HG02852 (cell line): ENCODE data around the gene GFAP.

Experiments used
- ATAC-seq: cut with Tn5 transposase; IDR thresholded peaks from one replicate; pipeline ENCODE4 v1.9.1; 2021; ENCODE audit warnings: mild to moderate bottlenecking, moderate library complexity; ENCODE audit not compliant: unreplicated experiment

Gene GFAP

GRCh38 chr17:44915862-44916780, 821 bp upstream of the GFAP start:
- ATAC-seq: no peak

DNA sequence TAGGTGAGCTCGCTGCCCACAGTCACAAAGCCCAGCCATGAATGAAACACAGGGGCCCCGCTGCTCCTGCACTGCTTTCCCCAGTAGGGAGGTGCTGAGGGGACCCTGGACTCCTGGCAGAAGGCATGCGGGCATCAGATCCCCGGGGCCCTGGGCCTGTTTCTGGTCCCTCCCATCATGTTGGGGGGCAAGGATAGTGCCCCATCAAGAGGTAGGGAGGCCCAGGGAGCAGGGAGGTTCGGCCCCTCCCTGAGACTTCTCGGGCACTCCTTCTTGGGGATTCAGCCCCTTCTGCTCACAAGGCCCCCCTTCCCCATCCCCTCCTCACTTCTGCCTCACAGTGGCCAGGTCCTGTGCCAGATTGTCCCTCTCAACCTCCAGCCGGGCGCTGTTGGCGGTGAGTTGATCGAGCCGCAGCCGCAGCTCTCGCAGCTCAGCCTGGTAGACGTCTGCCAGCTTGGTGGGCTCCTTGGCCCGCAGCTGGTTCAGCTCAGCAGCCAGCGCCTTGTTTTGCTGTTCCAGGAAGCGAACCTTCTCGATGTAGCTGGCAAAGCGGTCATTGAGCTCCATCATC, 515 bp downstream of the GFAP start:
- ATAC-seq: no peak

GRCh38 chr17:44914148-44914547, 1.2 kb downstream of the GFAP start:
- no peak for ATAC-seq

GRCh38 chr17:44913676-44914075, 1.6 kb downstream of the GFAP start:
- no peak for ATAC-seq

DNA sequence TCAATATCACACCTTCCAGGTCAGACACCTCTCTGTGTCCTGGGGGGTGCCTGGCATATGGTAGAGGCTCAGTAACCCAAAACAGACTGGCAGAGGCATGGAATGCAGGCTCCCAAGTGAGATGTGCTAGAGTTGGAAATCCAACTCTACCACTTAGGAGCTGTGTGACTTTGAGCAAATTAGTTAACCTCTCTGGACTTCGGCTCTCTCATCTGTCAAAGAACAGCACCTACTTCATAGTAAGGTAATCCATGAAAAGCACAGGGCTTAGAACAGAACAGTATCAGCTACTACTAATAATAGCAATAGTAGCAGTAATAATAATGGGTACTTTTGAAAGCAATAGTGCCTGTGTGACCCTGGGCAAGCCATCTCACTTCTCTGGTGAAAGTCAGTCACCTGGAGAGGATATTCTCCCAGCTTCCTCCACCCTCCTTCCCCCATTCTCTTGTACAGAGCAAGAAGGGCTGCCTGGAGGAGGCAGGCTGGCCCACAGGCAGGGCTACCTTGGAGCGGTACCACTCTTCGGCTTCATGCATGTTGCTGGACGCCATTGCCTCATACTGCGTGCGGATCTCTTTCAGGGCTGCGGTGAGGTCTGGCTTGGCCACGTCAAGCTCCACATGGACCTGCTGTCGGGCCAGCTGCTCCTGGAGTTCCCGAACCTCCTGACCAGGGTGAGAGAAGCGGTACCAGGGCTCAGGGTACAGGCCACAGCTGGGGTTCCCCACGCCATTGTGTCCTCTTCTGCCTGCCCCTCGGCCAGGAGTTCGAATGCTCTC, 2.3 kb downstream of the GFAP start:
- ATAC-seq: no peak

DNA sequence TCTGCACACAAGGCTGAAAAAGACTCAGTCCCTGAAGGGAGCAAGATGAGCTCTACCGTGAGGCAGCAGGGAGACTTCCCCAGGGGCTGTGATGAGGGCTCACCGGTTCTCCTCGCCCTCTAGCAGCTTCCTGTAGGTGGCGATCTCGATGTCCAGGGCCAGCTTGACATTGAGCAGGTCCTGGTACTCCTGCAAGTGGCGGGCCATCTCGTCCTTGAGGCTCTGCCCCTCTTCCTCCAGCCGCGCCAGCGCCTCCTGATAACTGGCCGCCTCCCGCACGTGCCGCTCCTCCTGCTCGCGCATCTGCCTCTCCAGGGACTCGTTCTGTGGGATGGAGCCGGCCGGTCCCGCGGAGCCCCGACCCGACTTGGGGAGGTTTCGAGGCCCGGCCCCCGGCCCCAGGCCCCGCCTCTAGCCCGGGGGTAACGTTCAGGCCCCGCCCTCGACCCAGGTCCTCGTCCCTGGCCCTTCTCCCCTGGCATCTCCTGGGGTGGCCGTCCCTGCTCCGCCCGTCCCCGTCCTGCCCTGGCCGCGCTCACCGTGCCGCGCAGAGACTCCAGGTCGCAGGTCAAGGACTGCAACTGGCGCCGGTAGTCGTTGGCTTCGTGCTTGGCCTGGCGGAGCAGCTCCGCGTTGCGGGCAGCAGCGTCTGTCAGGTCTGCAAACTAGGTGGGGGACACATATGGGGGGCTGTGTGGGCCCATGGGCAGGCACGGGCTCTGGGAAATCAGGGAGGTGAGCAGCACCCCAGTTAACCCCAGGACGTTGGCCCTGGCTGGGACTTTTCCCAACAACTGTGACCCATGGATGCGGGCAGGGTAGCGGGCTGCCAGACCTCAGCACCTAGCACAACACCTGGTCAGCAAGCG, 3.9 kb downstream of the GFAP start:
- ATAC-seq: no peak

DNA sequence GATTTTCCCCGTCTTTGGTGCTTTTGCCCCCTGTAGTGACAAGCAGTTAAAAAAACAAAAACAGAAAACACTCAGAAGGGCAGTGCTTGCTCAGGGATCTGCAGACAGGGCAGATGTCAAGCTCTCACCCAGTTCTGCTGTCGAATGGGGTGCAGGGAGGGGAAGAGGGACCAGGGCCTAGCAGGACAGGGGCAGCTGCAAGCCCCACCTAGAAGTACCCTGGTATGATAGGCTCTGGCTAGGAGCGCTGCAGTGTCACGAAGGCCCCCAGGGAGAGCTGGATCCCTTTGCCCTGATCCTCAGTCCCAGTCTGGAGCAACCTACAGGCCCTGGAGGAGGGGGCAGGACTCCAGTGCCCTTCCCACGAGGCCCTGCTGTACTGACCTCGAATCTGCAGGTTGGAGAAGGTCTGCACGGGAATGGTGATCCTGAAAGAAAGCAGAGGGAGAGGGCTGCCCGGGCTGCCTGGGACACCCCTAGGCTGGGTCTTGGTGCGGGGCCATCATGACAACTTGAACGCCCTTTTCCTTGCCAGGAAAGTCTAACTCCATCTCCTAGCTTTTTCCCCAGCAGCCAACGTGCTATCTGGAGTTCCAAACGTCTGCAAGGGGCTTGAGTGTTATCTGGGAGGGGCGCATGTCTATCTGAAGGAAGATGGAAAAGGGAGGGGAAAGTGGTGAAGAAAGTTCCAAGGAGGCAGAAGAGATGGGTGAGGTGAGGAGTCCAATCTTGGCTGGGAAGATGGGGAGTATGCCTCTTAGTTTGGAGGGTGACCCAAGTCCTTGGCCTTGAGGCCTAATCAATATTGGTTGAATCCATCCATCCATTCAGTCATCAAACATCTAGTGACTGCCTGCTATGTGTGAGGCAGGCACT, 4.8 kb downstream of the GFAP start:
- no peak for ATAC-seq

- no peak for ATAC-seq
Measured at GRCh38 chr17:44909681-44910144, 5.6 kb downstream of the GFAP start.

DNA sequence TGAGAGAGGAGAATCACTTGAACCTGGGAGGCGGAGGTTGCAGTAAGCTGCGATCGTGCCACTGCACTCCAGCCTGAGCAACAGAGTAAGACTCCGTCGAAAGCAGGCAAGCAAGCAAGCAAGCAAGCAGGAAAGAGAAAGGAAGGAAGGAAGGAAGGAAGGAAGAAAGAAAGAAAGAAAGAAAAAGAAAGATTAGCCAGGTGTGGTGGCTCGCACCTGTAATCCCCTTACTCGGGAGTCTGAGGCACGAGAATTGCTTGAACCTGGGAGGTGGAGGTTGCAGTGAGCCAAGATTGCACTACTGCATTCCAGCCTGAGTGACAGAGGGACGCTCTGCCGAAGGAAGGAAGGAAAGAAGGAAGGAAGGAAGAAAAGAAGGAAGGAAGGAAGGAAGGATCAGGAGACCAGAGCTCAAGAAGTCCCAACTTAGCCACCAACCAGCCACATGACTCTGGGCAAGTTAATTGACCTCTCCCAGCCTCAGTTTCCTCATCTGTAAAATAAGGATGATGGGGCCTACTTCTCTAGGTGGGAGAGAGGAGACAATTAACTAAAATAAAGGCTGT, 6.5 kb downstream of the GFAP start:
- no peak for ATAC-seq

- ATAC-seq: no peak
Measured at GRCh38 chr17:44907729-44908470, 7.4 kb downstream of the GFAP start.

DNA sequence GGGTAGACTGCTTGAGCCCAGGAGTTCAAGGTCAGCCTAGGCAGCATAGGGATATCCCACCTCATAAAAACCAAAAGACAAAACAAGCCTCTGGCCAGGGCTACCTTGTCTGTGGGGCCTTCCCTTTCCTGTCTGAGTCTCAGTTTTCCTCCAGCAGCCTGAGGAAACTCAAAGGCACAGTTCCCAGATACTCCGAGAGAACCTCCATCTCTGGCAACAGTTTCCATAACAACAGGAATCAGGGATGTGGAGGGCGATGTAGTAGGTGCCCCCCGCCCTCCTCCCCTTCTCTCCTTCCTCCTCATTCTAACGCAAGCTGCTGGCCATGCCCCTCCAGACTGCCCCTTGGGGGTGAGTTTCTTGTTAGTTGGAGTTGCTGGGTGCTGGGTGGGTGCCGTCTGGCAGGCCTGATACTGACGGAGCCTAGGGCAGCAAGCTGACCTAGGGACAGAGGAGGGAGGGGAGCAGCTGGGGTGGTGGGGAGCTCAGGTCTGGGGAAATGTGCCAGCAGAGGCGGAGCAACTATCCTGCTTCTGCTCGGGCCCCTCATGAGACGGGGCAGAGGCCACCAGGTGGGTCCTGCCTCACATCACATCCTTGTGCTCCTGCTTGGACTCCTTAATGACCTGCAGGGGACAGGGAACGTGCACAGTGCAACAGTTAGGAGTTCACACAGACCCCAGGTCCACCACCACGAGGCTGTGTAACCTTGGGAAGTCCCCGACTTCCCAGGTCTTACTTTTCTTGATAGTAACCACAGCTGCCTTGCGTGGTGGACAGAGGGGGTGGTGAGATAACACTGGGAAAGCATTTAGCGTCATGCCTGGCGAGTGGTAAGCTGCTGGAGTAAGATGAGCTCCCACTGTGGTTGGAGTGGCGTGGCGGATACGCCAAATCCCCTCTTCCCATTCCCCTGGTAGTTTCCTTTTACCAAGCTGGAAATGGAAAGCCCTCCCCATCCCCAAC, 8.3 kb downstream of the GFAP start:
- ATAC-seq: no peak

DNA sequence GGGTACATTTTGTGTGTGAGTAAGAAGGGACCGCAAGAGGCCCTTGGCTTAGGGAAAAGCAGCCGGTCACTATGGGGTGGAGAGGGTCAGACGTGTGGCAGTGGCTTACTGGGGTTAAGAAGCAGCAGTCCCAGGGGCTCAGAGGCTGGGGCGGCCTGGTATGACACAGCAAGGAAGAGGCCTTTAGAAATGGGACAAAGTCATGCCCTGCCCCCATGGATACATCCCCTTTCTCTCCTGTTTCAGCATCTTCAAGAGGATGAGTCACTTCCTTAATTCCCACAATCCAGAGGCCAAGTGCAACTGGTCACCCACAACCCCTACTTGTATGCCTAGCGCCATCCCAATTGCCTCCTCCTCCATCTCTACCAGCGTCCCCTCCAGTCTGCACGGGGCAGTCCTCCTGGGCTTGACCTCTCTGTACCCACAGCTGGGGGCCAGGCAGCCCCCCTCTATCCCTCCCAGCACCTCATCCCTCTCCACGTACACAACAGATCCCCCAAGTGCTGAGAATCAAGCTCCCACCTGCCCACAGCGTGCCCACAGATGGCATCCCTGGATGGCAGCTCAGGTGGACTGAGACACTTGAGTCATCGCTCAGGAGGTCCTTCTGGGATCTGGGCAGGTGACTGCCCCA, 9.2 kb downstream of the GFAP start:
- no peak for ATAC-seq

DNA sequence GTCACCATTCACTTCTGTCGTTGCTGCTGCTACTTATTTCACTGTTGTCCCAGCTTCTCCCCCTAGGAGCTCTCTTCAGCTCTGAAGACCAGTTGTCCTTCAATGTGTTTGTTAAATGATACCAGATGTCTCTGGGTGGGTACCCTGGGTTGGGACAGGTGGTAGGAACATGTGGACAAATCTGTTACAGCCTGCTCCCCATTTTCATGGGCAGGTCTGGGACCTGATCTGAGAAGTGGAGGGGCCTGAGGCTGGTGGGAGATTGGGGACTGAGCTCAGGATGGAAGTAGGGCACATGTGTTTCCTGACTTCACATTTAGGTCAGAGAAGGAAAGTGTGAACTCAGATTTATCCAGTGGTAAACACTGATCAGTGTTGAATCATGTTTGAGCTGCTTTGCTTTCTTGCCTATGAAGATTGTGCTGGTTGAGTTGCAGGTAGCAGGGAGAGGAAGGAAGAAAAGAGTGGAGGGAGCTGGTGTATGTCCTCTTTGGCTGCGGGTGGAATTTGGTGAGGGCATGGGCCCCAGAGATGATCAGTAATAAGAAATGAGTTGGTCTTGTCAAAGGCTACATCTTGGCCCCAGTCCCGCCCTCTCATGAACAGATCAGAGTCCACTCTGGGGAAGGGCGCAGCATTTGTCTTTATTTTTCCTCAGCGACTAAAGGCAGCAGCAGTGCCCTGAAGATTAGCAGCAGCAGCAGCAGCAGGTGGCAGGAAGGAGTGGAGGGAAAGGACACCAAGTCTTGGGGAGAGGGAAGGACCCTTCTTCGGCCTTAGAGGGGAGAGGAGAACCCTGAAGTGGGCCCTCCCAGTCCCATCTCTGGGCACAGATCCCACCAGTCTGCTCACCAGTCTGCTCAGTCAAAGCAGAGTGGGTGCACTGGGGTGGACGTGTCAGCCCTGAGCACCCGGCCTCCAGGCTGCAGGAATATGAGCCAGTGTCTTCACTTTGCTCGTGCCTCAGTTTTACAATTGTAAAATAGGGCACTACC, 10.0 kb downstream of the GFAP start:
- no peak for ATAC-seq

DNA sequence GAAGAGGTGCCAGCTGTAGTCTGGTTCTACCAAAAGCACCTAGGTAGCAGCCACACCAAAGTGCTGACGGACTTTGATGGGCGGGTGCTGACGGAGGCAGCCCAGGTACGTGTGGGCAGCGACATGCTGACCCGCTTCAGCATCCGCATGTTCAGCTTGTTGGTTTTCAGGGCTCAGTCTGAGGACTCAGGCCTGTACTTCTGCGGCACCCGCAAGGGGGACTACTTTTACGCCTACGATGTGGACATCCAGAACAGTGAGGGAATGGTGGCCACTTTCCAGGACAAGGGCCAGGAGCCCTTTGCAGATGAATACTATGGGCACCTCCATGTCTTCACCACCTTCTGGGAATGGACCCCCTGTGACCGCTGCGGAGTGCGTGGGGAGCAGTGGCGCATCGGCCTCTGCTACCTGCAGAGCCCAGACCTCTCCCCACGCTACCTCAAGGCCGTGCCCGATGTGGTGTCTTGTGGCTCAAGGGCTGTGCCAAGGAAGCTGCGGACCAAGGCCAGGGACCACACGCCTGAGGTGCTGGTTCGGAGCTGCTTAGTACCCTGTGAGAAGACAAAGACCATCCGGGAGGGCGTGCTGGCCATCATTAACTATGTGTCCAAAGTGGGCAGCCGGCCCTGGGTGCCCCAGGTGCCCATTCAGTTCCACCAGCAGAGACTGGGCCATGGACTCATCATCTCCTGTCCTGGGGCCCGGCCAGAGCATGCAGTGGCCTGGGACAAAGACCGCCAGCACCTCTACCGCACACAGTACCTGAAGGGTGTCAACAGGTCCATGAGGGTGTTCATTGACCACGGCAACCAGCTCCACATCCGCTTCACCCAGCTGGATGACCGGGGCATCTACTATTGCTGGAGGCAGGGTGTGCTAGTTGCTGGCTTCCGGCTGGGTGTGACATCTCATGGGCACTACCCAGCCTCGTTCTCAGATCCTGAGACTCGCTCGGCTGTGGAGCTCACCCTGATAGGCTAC, 11.0 kb downstream of the GFAP start:
- no peak for ATAC-seq
